ENCODE data around the gene TMTC4.

DNA sequence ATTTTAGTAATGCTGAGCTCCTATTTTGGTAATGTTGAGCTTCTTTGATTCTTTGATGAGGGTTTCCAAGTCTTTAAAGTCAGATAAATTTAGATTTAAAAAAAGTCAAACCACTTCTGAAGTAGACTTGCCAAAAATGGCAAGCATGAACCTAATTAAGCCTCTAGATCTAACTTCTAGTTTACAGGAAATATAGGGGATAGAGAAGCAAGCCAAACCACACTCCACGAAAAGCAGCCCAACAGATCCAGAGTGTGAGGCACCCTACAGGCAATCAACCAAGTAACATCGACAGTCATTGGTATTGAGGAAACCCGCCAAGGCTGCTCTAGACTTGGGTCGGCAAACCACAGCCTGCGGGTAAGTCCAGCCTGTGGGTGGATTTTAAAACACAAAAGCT lies 89.7 kb downstream of the TMTC4 start:
- TF ChIP-seq, protein P1, sequence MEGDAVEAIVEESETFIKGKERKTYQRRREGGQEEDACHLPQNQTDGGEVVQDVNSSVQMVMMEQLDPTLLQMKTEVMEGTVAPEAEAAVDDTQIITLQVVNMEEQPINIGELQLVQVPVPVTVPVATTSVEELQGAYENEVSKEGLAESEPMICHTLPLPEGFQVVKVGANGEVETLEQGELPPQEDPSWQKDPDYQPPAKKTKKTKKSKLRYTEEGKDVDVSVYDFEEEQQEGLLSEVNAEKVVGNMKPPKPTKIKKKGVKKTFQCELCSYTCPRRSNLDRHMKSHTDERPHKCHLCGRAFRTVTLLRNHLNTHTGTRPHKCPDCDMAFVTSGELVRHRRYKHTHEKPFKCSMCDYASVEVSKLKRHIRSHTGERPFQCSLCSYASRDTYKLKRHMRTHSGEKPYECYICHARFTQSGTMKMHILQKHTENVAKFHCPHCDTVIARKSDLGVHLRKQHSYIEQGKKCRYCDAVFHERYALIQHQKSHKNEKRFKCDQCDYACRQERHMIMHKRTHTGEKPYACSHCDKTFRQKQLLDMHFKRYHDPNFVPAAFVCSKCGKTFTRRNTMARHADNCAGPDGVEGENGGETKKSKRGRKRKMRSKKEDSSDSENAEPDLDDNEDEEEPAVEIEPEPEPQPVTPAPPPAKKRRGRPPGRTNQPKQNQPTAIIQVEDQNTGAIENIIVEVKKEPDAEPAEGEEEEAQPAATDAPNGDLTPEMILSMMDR (IDR thresholded peaks at IDR 0.05), result no peak
- TF ChIP-seq POLR2A (IDR thresholded peaks at IDR 0.05), result no peak

Measured in breast epithelium (tissue), 3 donors.